Gastroesophageal sphincter (tissue), 4 donors: ENCODE measurements around the gene FAM193B. TPM values are rescaled to one million over a fixed set of nuclear protein-coding genes. Genes with fewer than 3 reads are reported as not detected.
A peak's percentile ranks its signal among the peaks of the same experiment; 100 is the strongest.

Experiments
- ATAC-seq: fragments of 150-250 bp; one replicate; pipeline ENCODE4 v1.9.1; 2016; ENCODE audit warnings: mild to moderate bottlenecking, moderate library complexity
- H3K27ac ChIP-seq, 4 donors: fragments of 200-600 bp; sonication (generic) in 3 of 4; 1 replicate in 3 of 4; 2 replicates in 1 of 4; pipeline ENCODE4 v1.5.1; 2016 to 2019
- H3K27me3 ChIP-seq: fragments of 200-600 bp; sonication (generic); one replicate; pipeline ENCODE4 v1.5.1; 2019
- H3K36me3 ChIP-seq, 2 donors: fragments of 200-600 bp; sonication (generic); one replicate each; pipeline ENCODE4 v1.5.1; 2019; ENCODE audit warnings: control low read depth in 1 of 2
- H3K4me1 ChIP-seq, 3 donors: fragments of 200-600 bp; sonication (generic); 1 replicate in 2 of 3; 2 replicates in 1 of 3; pipeline ENCODE4 v1.5.1; 2016 to 2019; ENCODE audit warnings: control low read depth in 2 of 3
- H3K4me3 ChIP-seq, 2 donors: fragments of 200-600 bp; sonication (generic); one replicate each; pipeline ENCODE4 v1.5.1; 2019; ENCODE audit warnings: mild to moderate bottlenecking in 1 of 2, moderate library complexity in 1 of 2
- H3K9me3 ChIP-seq, 3 donors: fragments of 200-600 bp; sonication (generic); one replicate each; pipeline ENCODE4 v1.5.1; 2017 to 2019; ENCODE audit warnings: control low read depth in 2 of 3
- EP300 ChIP-seq: sonication (generic); formaldehyde crosslinking; IDR thresholded peaks from one replicate; pipeline ENCODE4 v1.6.1; 2017; ENCODE audit warnings: antibody characterized with exemption, mild to moderate bottlenecking
- POLR2A ChIP-seq, 2 donors: fragments of 450-650 bp; IDR thresholded peaks; one replicate each; pipeline ENCODE4 v1.6.1; 2017; ENCODE audit warnings: antibody characterized with exemption in 2 of 2, mild to moderate bottlenecking in 2 of 2, moderate library complexity in 1 of 2
- POLR2AphosphoS5 ChIP-seq: sonication (generic); formaldehyde crosslinking; IDR thresholded peaks from one replicate; pipeline ENCODE4 v1.6.1; 2017; ENCODE audit warnings: antibody characterized with exemption
- WGBS, 2 donors: methylation state at CpG; one replicate each; pipeline ENCODE4 v1.1.5; 2018; ENCODE audit warnings: low coverage in 1 of 2; 5-methylcytosine and 5-hydroxymethylcytosine counted together
- total RNA-seq, 4 donors: library from RNA; depleted of rRNA; stranded (reverse); fragments of >200 nt; gene quantifications; one replicate each; pipeline ENCODE4 v1.1.0, GENCODE V29; 2016
- TF ChIP-seq, protein P1 (sequence below), 4 experiments: fragments of 200-600 bp in 2 of 4; fragments of 450-650 bp in 2 of 4; sonication (generic) in 1 of 4; IDR thresholded peaks; one replicate each; pipeline ENCODE4 v1.5.1; 2017 to 2019; ENCODE audit warnings: antibody characterized with exemption in 4 of 4, mild to moderate bottlenecking in 2 of 4, moderate library complexity in 2 of 4

FAM193B gene
- total RNA-seq, 4 donors from 2014 or later: 29.7 to 90.3 (median 44.5) TPM

DNA sequence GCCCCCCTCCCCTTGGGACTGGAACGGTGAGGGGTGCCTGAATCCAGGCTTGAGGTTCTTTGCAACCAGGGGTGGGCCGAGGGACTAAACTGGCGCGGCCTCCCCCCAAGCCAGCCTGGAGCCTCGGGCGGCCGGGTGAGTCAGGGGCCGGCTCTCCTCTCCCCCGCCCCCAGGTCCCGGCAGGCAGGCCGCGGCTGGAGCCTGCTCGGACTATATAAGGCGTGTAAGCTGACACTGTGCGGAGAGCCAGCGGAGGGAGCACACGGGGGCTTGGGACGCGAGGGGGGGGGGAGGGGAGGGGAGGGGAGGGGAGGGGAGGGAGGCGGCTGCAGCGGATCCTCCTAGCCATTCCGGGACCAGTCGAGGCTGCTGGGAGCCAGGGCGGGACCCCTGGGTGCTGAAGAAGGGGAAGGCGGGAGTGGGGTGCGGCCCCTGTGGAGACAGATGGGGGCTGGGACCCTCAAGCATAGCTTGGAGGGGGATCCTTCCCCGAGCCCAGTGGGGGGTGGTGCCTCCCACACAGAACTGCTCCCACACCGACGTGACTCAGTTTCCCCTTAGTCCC is 57.6 kb downstream of the FAM193B start:
- H3K4me1 ChIP-seq: peaks cover 5 to 75% (median 60%) of the 10 kb centered on the region in 3 donors
- ATAC-seq: peak; percentile 51
- WGBS, 2 donors: no CpG with 5 or more reads among the region's 29 CpGs
- H3K27me3 ChIP-seq: no peaks in the 10 kb centered on the region
- no peaks in the 10 kb centered on the region for H3K9me3 ChIP-seq
- H3K4me3 ChIP-seq: peak overlapping the region; percentile 80 to 97
- no peak for TF ChIP-seq EP300
- TF ChIP-seq POLR2A (IDR thresholded peaks at IDR 0.05): peak; percentile 31 to 46
- TF ChIP-seq, protein P1, sequence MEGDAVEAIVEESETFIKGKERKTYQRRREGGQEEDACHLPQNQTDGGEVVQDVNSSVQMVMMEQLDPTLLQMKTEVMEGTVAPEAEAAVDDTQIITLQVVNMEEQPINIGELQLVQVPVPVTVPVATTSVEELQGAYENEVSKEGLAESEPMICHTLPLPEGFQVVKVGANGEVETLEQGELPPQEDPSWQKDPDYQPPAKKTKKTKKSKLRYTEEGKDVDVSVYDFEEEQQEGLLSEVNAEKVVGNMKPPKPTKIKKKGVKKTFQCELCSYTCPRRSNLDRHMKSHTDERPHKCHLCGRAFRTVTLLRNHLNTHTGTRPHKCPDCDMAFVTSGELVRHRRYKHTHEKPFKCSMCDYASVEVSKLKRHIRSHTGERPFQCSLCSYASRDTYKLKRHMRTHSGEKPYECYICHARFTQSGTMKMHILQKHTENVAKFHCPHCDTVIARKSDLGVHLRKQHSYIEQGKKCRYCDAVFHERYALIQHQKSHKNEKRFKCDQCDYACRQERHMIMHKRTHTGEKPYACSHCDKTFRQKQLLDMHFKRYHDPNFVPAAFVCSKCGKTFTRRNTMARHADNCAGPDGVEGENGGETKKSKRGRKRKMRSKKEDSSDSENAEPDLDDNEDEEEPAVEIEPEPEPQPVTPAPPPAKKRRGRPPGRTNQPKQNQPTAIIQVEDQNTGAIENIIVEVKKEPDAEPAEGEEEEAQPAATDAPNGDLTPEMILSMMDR (IDR thresholded peaks at IDR 0.05): no peak
- peak; percentile 81 for TF ChIP-seq POLR2AphosphoS5
- H3K27ac ChIP-seq: peak overlapping the region; percentile 96 to 99 (median 99)
- H3K36me3 ChIP-seq: peaks cover 0 to 12% of the 10 kb centered on the region in 2 donors

DNA sequence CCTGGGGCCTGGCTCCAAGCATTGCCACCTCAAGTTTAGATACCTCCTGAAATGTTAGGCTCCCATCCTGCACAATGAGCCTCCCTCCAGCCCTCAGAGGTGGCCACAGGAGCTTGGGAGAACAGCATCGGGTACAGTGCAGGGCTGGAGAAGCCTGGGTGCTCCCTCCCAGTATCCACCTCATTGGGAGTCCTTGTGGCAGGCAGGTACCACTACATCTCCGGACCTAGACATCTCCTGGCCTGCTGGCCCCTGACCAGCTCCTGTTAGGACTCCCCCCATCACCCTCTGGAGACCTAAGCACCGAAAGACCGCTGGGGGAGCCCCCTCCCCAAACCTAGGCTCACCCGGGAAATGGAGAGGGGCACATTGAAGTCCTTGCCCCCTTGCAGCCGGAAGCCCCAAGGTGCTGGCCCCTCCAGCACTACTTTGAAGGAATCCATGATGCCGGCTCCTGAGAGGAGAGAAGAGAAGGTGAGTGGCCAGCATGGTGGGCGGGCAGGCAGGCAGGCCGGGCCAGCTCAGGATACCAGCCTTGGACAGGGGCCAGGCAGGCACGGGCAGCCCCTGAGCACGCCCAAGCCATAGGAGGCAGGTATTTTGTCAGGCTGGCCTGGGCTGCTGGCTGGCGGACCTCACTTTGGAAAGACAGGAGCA is 58.2 kb downstream of the FAM193B start:
- TF ChIP-seq EP300: no peak
- TF ChIP-seq, protein P1 (IDR thresholded peaks at IDR 0.05): peak in 3 of 4 experiments; percentile 25 to 64 (median 42)
- no peak for TF ChIP-seq POLR2A (IDR thresholded peaks at IDR 0.05)
- no CpG with 5 or more reads among the region's 12 CpGs for WGBS, 2 donors
- ATAC-seq: no peak
- H3K27ac ChIP-seq: peak overlapping the region; percentile 96 to 99 (median 99)
- H3K27me3 ChIP-seq: no peaks in the 10 kb centered on the region
- no peaks in the 10 kb centered on the region for H3K9me3 ChIP-seq
- H3K4me1 ChIP-seq: peaks cover 5 to 80% (median 65%) of the 10 kb centered on the region in 3 donors
- H3K4me3 ChIP-seq: peak overlapping the region; percentile 80 to 97
- peaks cover 0 to 18% of the 10 kb centered on the region in 2 donors for H3K36me3 ChIP-seq

DNA sequence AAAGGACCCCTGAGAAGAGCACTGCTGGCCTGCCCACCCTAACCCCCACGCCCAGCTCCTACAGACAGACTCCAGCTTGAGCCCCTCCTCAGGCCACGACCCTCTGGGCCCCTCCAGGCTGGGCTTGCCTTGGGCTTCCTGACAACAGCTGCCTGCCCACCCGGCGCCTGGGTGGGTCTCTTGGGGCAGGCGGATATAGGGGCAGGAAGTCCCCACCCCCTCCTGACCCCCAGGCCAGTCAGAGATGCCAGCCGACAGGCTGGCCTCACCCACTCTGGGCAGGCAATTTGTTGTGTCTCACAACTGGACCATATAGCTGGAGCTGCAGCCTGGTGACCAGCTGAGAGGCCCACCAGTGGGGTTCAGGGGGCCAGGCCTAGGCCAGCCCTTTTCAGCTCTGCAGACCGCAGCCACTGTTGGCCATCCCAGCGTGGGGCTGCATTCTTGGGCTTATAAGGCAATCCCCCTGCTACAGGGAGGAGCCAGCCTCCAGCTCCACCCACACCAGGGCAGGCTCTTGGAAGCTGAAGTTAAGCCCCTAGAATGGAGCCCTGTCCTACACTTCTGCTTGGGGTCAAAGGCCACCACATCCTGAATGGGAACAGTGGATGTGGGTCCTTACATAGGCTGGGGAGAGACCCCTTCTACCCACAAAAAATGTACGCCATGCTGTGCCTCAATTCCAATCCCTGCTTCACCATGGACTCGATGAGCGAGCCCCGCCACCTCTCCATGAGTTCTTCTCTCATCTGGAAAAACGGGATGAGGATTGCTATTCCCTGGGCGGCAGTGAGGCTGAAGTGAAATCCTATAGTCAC is 58.9 kb downstream of the FAM193B start:
- Histone ChIP-seq H3K9me3 (no peaks in the 10 kb centered on the region), H3K36me3 (peaks cover 0 to 26% of the 10 kb centered on the region in 2 donors), H3K4me3 (peak overlapping the region; percentile 80 to 97), H3K27me3 (no peaks in the 10 kb centered on the region), H3K27ac (peak overlapping the region; percentile 96 to 99 (median 99)), H3K4me1 (peaks cover 5 to 80% (median 66%) of the 10 kb centered on the region in 3 donors)
- TF ChIP-seq POLR2A (IDR thresholded peaks at IDR 0.05) (peak; percentile 35 to 47), POLR2AphosphoS5 (peak; percentile 80), EP300 (no peak)
- TF ChIP-seq, protein P1 (IDR thresholded peaks at IDR 0.05): peak in 1 of 4 experiments; percentile 3
- WGBS, 2 donors: 40% methylated on average over 3 of the region's 14 CpGs; no CpG with 5 or more reads in 1 of the 2 donors
- peak; percentile 42 for ATAC-seq

DNA sequence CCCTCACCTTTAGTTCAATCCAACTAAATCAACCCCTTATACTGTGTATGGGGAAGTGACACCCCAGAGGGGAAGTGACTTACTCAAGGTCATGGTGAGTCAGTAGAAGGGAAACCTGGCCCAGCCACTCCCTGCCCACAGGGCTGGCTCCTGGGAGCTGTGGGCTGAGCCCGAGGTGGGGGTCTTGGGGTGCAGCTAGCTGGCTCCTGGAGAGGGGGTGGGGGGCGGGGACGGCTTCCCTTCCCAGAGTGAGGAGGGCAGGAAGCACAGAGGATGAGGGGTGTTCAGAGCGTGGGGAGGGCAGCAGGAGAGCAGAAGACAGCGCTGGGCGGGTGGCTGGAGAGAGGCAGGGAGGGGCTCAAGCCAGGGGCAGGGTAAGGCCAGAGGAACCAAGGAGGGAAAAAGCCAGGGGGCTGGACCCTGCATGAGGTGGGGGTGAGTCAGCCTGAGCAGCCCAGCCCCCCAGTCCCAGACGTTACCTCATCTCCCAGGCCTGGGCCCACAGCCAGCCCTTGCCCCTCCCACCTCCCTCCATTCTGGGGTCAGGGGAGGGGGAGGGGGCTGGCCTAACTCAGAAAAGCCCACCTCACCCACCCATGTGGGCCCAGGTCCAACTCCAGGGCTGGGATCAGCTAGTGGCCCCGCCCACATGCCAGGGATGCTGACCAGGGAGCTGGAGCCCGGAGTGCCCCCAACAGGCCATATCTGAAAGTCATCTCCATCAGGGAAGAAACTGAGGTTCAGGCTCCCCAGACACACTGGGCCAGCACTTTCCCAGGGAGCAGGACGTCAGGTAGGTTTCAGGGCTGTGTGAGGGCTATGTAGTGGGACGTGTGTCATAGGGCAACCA is 59.8 kb downstream of the FAM193B start:
- H3K9me3 ChIP-seq: no peaks in the 10 kb centered on the region
- no peaks in the 10 kb centered on the region for H3K27me3 ChIP-seq
- peaks cover 5 to 86% (median 73%) of the 10 kb centered on the region in 3 donors for H3K4me1 ChIP-seq
- peaks cover 0 to 34% of the 10 kb centered on the region in 2 donors for H3K36me3 ChIP-seq
- H3K27ac ChIP-seq: peak overlapping the region; percentile 96 to 99 (median 99)
- peak overlapping the region; percentile 80 to 97 for H3K4me3 ChIP-seq
- 0% methylated on average over 3 of the region's 11 CpGs; no CpG with 5 or more reads in 1 of the 2 donors for WGBS, 2 donors
- peak; percentile 25 for ATAC-seq
- TF ChIP-seq EP300: no peak
- TF ChIP-seq POLR2AphosphoS5: peak; percentile 73
- TF ChIP-seq POLR2A (IDR thresholded peaks at IDR 0.05): no peak
- TF ChIP-seq, protein P1 (IDR thresholded peaks at IDR 0.05): peak in 3 of 4 experiments; percentile 26 to 52 (median 27)
